ENCODE data around the gene STAG1. TPM values are rescaled to one million over a fixed set of nuclear protein-coding genes. Genes with fewer than 3 reads are reported as not detected.

Gene STAG1
- polyA plus RNA-seq, 1 of the 3 experiments (the other 2 are of a cell fraction): 5.5 TPM

DNA sequence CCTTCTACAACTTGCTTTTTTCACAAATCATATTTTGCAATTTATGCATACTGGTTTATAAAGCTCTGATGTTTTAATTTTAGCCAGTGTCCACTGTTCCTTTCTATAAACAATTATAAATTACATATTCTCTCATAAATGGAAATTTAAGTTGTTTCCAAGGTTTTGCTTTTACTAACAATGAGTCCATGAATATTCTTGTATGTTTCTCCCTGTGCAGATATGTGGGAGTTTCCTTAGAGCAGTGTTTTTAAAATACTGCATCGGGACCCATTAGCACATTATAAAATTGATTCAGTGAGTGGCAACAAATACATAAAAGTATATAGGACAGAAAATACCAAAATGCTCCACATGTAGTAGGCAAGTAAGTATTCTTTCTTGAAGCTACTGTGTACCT is 266.4 kb downstream of the STAG1 start:
- ChIA-PET CTCF (interaction anchor here (1.0 to 1.2 kb wide), 3 partner anchors 10 to 528 kb away, joined by 3 read pairs; partner anchors contain the start of gene STAG1), POLR2A (no interaction called here)
- no peaks in the 10 kb centered on the region; the same call in 1 of the 2 replicates for H3K9me2 ChIP-seq
- no peak overlapping the region for H3K27ac ChIP-seq (ENCODE audit: low read depth in 2 of 2, low read length in 1 of 2)
- TF ChIP-seq RAD21 (IDR thresholded peaks at IDR 0.05; ENCODE audit: low read length): no peak
- H3K36me3 ChIP-seq (replicated peaks in 1 of 2; ENCODE audit: control insufficient read depth in 1 of 2, insufficient read depth in 2 of 2, low read length in 1 of 2): peaks cover 2 to 17% of the 10 kb centered on the region in 2 experiments
- no peak overlapping the region for H3K9ac ChIP-seq
- H3K4me2 ChIP-seq: no peak overlapping the region
- DNase-seq: no peak
- no peak overlapping the region for H2AFZ ChIP-seq (ENCODE audit: low read depth)
- no peaks in the 10 kb centered on the region for H4K20me1 ChIP-seq (ENCODE audit: insufficient read depth)
- H3K4me1 ChIP-seq (ENCODE audit: control insufficient read depth in 1 of 2, insufficient read depth in 2 of 2, low read depth in 1 of 2, low read length in 1 of 2): no peaks in the 10 kb centered on the region
- WGBS (ENCODE audit: low lambda C conversion rate): 93% methylated on average over 1 of the region's 1 CpG
- no peak overlapping the region for H3K4me3 ChIP-seq (ENCODE audit: low read depth in 2 of 2, low read length in 1 of 2)
- no peaks in the 10 kb centered on the region for H3K79me2 ChIP-seq (ENCODE audit: insufficient read depth)
- H3K27me3 ChIP-seq (ENCODE audit: insufficient read depth): no peaks in the 10 kb centered on the region
- H3F3A ChIP-seq (replicated peaks; ENCODE audit: insufficient read depth): no peaks in the 10 kb centered on the region
- H3K9me3 ChIP-seq: no peaks in the 10 kb centered on the region

DNA sequence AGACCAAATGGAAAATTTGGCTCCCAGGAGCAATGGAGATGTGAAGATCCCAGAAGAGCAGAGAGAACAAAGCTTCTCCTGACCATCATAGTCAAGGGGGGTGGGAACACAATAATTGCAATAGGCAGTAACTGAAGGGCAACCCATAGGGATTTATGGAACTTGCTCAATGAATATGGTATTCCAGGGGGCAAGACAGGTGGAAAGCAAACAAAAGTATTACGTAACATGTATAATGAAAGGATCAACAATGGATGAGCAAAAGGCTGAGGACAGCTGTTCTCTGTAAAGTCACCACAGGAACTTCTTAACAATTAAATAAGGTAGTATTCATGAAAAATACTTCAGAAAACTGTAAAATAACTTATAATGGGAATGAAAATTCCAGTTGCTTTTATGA is 275.9 kb downstream of the STAG1 start:
- H4K20me1 ChIP-seq (ENCODE audit: insufficient read depth): no peaks in the 10 kb centered on the region
- no peak overlapping the region for H2AFZ ChIP-seq (ENCODE audit: low read depth)
- DNase-seq: no peak
- H3K9me2 ChIP-seq: no peaks in the 10 kb centered on the region
- no peak overlapping the region for H3K4me3 ChIP-seq (ENCODE audit: low read depth in 2 of 2, low read length in 1 of 2)
- POLR2A ChIA-PET: no interaction called here
- peaks cover 23 to 30% of the 10 kb centered on the region in 2 experiments for H3K36me3 ChIP-seq (replicated peaks in 1 of 2; ENCODE audit: control insufficient read depth in 1 of 2, insufficient read depth in 2 of 2, low read length in 1 of 2)
- WGBS (ENCODE audit: low lambda C conversion rate): 100% methylated on average over 1 of the region's 1 CpG
- no peaks in the 10 kb centered on the region for H3K4me1 ChIP-seq (ENCODE audit: control insufficient read depth in 1 of 2, insufficient read depth in 2 of 2, low read depth in 1 of 2, low read length in 1 of 2)
- peaks cover 10% of the 10 kb centered on the region for H3F3A ChIP-seq (replicated peaks; ENCODE audit: insufficient read depth)
- H3K4me2 ChIP-seq: no peak overlapping the region
- no peaks in the 10 kb centered on the region for H3K27me3 ChIP-seq (ENCODE audit: insufficient read depth)
- H3K9ac ChIP-seq: no peak overlapping the region
- CTCF ChIA-PET: interaction anchor here (1.0 kb wide), 1 partner anchor 10 kb away, joined by 3 read pairs; no protein-coding TSS in a partner anchor
- no peaks in the 10 kb centered on the region for H3K9me3 ChIP-seq
- H3K27ac ChIP-seq (ENCODE audit: low read depth in 2 of 2, low read length in 1 of 2): no peak overlapping the region
- no peaks in the 10 kb centered on the region for H3K79me2 ChIP-seq (ENCODE audit: insufficient read depth)
- TF ChIP-seq FOXJ3 (CRISPR knock-in tag; IDR thresholded peaks at IDR 0.05) (no peak), NFIC (IDR thresholded peaks at IDR 0.05; ENCODE audit: borderline replicate concordance) (no peak), SMC3 (IDR thresholded peaks at IDR 0.05; ENCODE audit: low read depth, low read length) (no peak), TEAD4 (IDR thresholded peaks at IDR 0.05; ENCODE audit: borderline replicate concordance, insufficient read depth) (no peak), TCF12 (IDR thresholded peaks at IDR 0.05) (no peak), EP300 (IDR thresholded peaks at IDR 0.05; ENCODE audit: borderline replicate concordance in 1 of 2, low read depth in 1 of 2, low read length in 1 of 2) (no peak), FOXM1 (IDR thresholded peaks at IDR 0.05; ENCODE audit: low read depth) (no peak), POLR2AphosphoS5 (IDR thresholded peaks at IDR 0.05; ENCODE audit: low read depth, low read length) (no peak), CHD2 (IDR thresholded peaks at IDR 0.05; ENCODE audit: low read length, partially characterized antibody) (no peak), TAF1 (IDR thresholded peaks at IDR 0.05; ENCODE audit: borderline replicate concordance, low read depth, low read length) (no peak), RCOR1 (IDR thresholded peaks at IDR 0.05; ENCODE audit: low read length) (no peak), NRF1 (IDR thresholded peaks at IDR 0.05; ENCODE audit: low read depth, low read length) (no peak), RFX5 (IDR thresholded peaks at IDR 0.05; ENCODE audit: low read length) (no peak), RXRA (IDR thresholded peaks at IDR 0.05; ENCODE audit: borderline replicate concordance, low read depth) (no peak)
- TF ChIP-seq, protein P1, sequence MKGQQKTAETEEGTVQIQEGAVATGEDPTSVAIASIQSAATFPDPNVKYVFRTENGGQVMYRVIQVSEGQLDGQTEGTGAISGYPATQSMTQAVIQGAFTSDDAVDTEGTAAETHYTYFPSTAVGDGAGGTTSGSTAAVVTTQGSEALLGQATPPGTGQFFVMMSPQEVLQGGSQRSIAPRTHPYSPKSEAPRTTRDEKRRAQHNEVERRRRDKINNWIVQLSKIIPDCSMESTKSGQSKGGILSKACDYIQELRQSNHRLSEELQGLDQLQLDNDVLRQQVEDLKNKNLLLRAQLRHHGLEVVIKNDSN (IDR thresholded peaks at IDR 0.05; ENCODE audit: borderline replicate concordance, low read depth): no peak
- TF ChIP-seq, protein P2, sequence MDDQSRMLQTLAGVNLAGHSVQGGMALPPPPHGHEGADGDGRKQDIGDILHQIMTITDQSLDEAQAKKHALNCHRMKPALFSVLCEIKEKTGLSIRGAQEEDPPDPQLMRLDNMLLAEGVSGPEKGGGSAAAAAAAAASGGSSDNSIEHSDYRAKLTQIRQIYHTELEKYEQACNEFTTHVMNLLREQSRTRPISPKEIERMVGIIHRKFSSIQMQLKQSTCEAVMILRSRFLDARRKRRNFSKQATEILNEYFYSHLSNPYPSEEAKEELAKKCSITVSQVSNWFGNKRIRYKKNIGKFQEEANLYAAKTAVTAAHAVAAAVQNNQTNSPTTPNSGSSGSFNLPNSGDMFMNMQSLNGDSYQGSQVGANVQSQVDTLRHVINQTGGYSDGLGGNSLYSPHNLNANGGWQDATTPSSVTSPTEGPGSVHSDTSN (IDR thresholded peaks at IDR 0.05): no peak
- TF ChIP-seq, protein P3, sequence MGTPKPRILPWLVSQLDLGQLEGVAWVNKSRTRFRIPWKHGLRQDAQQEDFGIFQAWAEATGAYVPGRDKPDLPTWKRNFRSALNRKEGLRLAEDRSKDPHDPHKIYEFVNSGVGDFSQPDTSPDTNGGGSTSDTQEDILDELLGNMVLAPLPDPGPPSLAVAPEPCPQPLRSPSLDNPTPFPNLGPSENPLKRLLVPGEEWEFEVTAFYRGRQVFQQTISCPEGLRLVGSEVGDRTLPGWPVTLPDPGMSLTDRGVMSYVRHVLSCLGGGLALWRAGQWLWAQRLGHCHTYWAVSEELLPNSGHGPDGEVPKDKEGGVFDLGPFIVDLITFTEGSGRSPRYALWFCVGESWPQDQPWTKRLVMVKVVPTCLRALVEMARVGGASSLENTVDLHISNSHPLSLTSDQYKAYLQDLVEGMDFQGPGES (IDR thresholded peaks at IDR 0.05; ENCODE audit: low read depth, low read length): no peak
- TF ChIP-seq, protein P4, sequence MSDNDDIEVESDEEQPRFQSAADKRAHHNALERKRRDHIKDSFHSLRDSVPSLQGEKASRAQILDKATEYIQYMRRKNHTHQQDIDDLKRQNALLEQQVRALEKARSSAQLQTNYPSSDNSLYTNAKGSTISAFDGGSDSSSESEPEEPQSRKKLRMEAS (IDR thresholded peaks at IDR 0.05; ENCODE audit: low read depth): no peak
- TF ChIP-seq, protein P5, sequence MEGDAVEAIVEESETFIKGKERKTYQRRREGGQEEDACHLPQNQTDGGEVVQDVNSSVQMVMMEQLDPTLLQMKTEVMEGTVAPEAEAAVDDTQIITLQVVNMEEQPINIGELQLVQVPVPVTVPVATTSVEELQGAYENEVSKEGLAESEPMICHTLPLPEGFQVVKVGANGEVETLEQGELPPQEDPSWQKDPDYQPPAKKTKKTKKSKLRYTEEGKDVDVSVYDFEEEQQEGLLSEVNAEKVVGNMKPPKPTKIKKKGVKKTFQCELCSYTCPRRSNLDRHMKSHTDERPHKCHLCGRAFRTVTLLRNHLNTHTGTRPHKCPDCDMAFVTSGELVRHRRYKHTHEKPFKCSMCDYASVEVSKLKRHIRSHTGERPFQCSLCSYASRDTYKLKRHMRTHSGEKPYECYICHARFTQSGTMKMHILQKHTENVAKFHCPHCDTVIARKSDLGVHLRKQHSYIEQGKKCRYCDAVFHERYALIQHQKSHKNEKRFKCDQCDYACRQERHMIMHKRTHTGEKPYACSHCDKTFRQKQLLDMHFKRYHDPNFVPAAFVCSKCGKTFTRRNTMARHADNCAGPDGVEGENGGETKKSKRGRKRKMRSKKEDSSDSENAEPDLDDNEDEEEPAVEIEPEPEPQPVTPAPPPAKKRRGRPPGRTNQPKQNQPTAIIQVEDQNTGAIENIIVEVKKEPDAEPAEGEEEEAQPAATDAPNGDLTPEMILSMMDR (IDR thresholded peaks at IDR 0.05): no peak
- TF ChIP-seq, protein P6, sequence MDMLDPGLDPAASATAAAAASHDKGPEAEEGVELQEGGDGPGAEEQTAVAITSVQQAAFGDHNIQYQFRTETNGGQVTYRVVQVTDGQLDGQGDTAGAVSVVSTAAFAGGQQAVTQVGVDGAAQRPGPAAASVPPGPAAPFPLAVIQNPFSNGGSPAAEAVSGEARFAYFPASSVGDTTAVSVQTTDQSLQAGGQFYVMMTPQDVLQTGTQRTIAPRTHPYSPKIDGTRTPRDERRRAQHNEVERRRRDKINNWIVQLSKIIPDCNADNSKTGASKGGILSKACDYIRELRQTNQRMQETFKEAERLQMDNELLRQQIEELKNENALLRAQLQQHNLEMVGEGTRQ (IDR thresholded peaks at IDR 0.05; ENCODE audit: borderline replicate concordance, low read depth, low read length): no peak
